ENCODE results near the gene MBTPS1. TPM values are rescaled to one million over a fixed set of nuclear protein-coding genes. Genes with fewer than 3 reads are reported as not detected.

Gene MBTPS1
- total RNA-seq, 5 donors from 2014 or later (not counting 1 experiment from before 2014, with no cell fraction given): 122 to 142 (median 131) TPM

DNA sequence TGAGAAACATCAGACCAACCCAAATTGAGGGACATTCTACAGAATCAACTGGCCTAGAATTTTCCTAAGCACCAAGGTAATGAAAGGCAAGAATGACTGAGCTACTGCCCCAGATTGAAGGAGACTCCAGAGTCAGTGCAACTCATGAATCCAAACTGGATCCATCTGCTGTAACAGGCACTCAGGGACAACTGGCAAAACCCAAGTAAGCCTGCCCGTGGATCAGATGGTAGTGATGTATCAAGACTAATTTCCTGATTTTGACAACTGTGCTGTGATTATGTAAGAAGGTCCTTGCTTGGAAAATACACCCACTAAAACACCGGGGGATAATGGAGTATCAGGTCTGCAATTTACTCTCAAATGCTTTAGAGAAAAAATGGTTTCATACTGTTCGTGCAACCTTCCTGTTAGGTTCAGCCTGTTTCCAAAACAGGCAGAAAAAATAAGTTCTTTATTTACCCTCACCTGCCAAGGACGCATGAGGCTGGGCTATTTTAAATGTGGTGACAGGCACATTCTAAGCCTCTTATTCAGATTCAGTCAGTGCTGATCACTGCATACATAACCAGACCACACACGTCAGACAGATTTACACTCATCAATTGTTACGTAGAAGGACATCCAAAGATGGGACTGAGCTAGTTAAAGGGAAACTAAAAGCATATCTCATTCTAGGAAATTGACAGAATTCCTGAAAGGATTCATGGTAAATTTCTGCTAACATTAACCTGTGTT lies 7.0 kb downstream of the MBTPS1 start:
- H3K36me3 ChIP-seq (ENCODE audit: control insufficient read depth in 2 of 2, extremely low read depth in 1 of 2, insufficient read depth in 1 of 2, low read length in 1 of 2): peaks cover 7 to 37% of the 10 kb centered on the region in 2 donors
- ChIA-PET POLR2A (no interaction called here), CTCF (no interaction called here)
- Mint-ChIP-seq H3K9me3 (no peaks in the 10 kb centered on the region), H3K27me3 (no peaks in the 10 kb centered on the region), H3K4me3 (no peak overlapping the region), H3K27ac (no peak overlapping the region), H3K36me3 (peaks cover 31% of the 10 kb centered on the region), H3K4me1 (peaks cover 61 to 73% (median 67%) of the 10 kb centered on the region in 3 donors)
- WGBS (ENCODE audit: insufficient coverage): 100% methylated on average over 1 of the region's 6 CpGs
- DNase-seq (no peak), ATAC-seq (replicated peaks in 1 of 4) (no peak)
- H3K9me3 ChIP-seq: no peaks in the 10 kb centered on the region
- H3K4me3 ChIP-seq (ENCODE audit: control insufficient read depth in 1 of 2, extremely low read depth in 1 of 2, low read length in 1 of 2): no peak overlapping the region
- no peaks in the 10 kb centered on the region for H3K27me3 ChIP-seq (replicated peaks in 1 of 2; ENCODE audit: control insufficient read depth in 2 of 2, extremely low read depth in 1 of 2, insufficient read depth in 2 of 2, low read length in 1 of 2)
- no peak overlapping the region for H3K27ac ChIP-seq (ENCODE audit: low read length)
- peaks cover 3 to 34% of the 10 kb centered on the region in 2 experiments for H3K4me1 ChIP-seq (ENCODE audit: control insufficient read depth in 1 of 2, extremely low read depth in 1 of 2, insufficient read depth in 2 of 2, low read length in 2 of 2)

DNA sequence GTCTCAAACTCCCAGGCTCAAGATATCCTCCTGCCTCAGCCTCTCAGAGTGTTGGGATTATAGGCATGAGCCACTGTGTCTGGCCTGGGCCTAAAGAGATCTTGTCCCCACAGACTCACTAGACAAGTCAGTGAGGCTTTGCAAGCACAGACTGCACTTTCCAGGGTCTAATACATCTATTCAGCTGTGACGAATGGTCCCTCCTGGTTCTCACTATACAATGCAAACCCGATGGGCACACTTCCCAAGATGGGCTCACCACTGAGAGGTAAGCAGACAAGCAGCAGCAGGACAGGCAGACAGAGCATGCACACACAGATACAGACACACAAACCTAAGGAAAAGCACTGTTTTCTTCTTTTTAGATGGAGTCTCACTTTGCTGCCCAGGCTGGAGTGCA lies 8.8 kb downstream of the MBTPS1 start:
- 94% methylated on average over 2 of the region's 2 CpGs for WGBS (ENCODE audit: insufficient coverage)
- H3K27me3 Mint-ChIP-seq: no peaks in the 10 kb centered on the region
- no peak for ATAC-seq (replicated peaks in 1 of 4)
- H3K4me1 ChIP-seq (ENCODE audit: control insufficient read depth in 1 of 2, extremely low read depth in 1 of 2, insufficient read depth in 2 of 2, low read length in 2 of 2): peaks cover 0 to 26% of the 10 kb centered on the region in 2 experiments
- peaks cover 65 to 78% (median 73%) of the 10 kb centered on the region in 3 donors for H3K4me1 Mint-ChIP-seq
- CTCF ChIA-PET: interaction anchor here in 1 of 2 donors (0.9 kb wide), 1 partner anchor 9 kb away, joined by 3 read pairs; no protein-coding TSS in a partner anchor
- H3K36me3 Mint-ChIP-seq: peaks cover 31% of the 10 kb centered on the region
- POLR2A ChIA-PET: no interaction called here
- H3K4me3 Mint-ChIP-seq: no peak overlapping the region
- no peaks in the 10 kb centered on the region for H3K27me3 ChIP-seq (replicated peaks in 1 of 2; ENCODE audit: control insufficient read depth in 2 of 2, extremely low read depth in 1 of 2, insufficient read depth in 2 of 2, low read length in 1 of 2)
- no peak overlapping the region for H3K27ac Mint-ChIP-seq
- no peak overlapping the region for H3K4me3 ChIP-seq (ENCODE audit: control insufficient read depth in 1 of 2, extremely low read depth in 1 of 2, low read length in 1 of 2)
- H3K9me3 Mint-ChIP-seq: no peaks in the 10 kb centered on the region
- DNase-seq: no peak
- H3K27ac ChIP-seq (ENCODE audit: low read length): no peak overlapping the region
- H3K9me3 ChIP-seq: no peaks in the 10 kb centered on the region
- peaks cover 7 to 35% of the 10 kb centered on the region in 2 donors for H3K36me3 ChIP-seq (ENCODE audit: control insufficient read depth in 2 of 2, extremely low read depth in 1 of 2, insufficient read depth in 1 of 2, low read length in 1 of 2)

- H3K27ac ChIP-seq (ENCODE audit: low read length): no peak overlapping the region
- CTCF ChIA-PET: no interaction called here
- H3K9me3 ChIP-seq: no peaks in the 10 kb centered on the region
- Mint-ChIP-seq H3K9me3 (no peaks in the 10 kb centered on the region), H3K4me3 (no peak overlapping the region), H3K4me1 (peaks cover 66 to 80% (median 77%) of the 10 kb centered on the region in 3 donors), H3K27me3 (no peaks in the 10 kb centered on the region), H3K36me3 (peaks cover 31% of the 10 kb centered on the region), H3K27ac (no peak overlapping the region)
- WGBS (ENCODE audit: insufficient coverage): 94% methylated on average over 5 of the region's 13 CpGs
- no peak for ATAC-seq (replicated peaks in 1 of 4)
- POLR2A ChIA-PET: interaction anchor here in 1 of 2 donors (0.6 to 1.1 kb wide), 2 partner anchors 9 to 41 kb away, joined by 3 to 4 read pairs; no protein-coding TSS in a partner anchor
- peaks cover 7 to 41% of the 10 kb centered on the region in 2 donors for H3K36me3 ChIP-seq (ENCODE audit: control insufficient read depth in 2 of 2, extremely low read depth in 1 of 2, insufficient read depth in 1 of 2, low read length in 1 of 2)
- H3K4me1 ChIP-seq (ENCODE audit: control insufficient read depth in 1 of 2, extremely low read depth in 1 of 2, insufficient read depth in 2 of 2, low read length in 2 of 2): peaks cover 0 to 25% of the 10 kb centered on the region in 2 experiments
- no peak for DNase-seq
- H3K27me3 ChIP-seq (replicated peaks in 1 of 2; ENCODE audit: control insufficient read depth in 2 of 2, extremely low read depth in 1 of 2, insufficient read depth in 2 of 2, low read length in 1 of 2): no peaks in the 10 kb centered on the region
- no peak overlapping the region for H3K4me3 ChIP-seq (ENCODE audit: control insufficient read depth in 1 of 2, extremely low read depth in 1 of 2, low read length in 1 of 2)
Measured at GRCh38 chr16:84105948-84106740, 10.6 kb downstream of the MBTPS1 start.

DNA sequence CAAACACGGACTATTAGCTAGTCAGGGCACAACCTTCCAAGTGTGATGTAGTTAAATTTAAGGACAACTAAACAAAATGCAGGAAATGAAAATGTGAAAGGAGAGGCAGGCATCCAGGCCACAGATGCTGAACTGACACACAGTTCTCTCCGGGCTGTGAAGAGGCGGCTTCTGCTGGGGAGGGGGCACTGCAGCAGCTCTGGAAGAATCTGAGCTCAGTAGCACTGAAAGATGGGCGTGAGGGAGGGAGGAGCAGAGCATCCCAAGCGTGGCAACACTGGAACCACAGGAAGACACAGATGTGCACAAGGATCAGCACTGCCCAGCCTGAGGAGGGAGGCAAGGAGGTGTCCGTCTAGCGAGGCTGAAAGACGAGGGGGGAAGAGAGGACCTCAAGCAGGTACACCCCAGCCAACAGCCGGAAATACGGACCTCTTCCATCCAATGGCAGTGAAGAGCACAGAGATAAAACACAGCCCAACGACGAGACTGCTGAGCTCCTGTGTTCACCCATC lies 11.4 kb downstream of the MBTPS1 start:
- Histone ChIP-seq H3K27ac (ENCODE audit: low read length) (no peak overlapping the region), H3K4me3 (ENCODE audit: control insufficient read depth in 1 of 2, extremely low read depth in 1 of 2, low read length in 1 of 2) (no peak overlapping the region), H3K36me3 (ENCODE audit: control insufficient read depth in 2 of 2, extremely low read depth in 1 of 2, insufficient read depth in 1 of 2, low read length in 1 of 2) (peaks cover 7 to 37% of the 10 kb centered on the region in 2 donors), H3K27me3 (replicated peaks in 1 of 2; ENCODE audit: control insufficient read depth in 2 of 2, extremely low read depth in 1 of 2, insufficient read depth in 2 of 2, low read length in 1 of 2) (no peaks in the 10 kb centered on the region), H3K9me3 (no peaks in the 10 kb centered on the region), H3K4me1 (ENCODE audit: control insufficient read depth in 1 of 2, extremely low read depth in 1 of 2, insufficient read depth in 2 of 2, low read length in 2 of 2) (peaks cover 0 to 18% of the 10 kb centered on the region in 2 experiments)
- Mint-ChIP-seq H3K4me3 (peak overlapping the region in 1 of 3 donors; percentile 9), H3K27me3 (no peaks in the 10 kb centered on the region), H3K36me3 (peaks cover 25% of the 10 kb centered on the region), H3K27ac (no peak overlapping the region), H3K4me1 (peaks cover 58 to 74% (median 71%) of the 10 kb centered on the region in 3 donors), H3K9me3 (no peaks in the 10 kb centered on the region)
- 81% methylated on average over 6 of the region's 12 CpGs for WGBS (ENCODE audit: insufficient coverage)
- POLR2A ChIA-PET: interaction anchor here in 1 of 2 donors (1.1 kb wide), 1 partner anchor 9 kb away, joined by 3 read pairs; no protein-coding TSS in a partner anchor
- CTCF ChIA-PET: interaction anchor here in 1 of 2 donors (0.7 kb wide), 1 partner anchor 408 kb away, joined by 3 read pairs; no protein-coding TSS in a partner anchor
- no peak for DNase-seq
- no peak for ATAC-seq (replicated peaks in 1 of 4)

- no peaks in the 10 kb centered on the region for H3K27me3 ChIP-seq (replicated peaks in 1 of 2; ENCODE audit: control insufficient read depth in 2 of 2, extremely low read depth in 1 of 2, insufficient read depth in 2 of 2, low read length in 1 of 2)
- H3K36me3 Mint-ChIP-seq: peaks cover 23% of the 10 kb centered on the region
- peaks cover 7 to 34% of the 10 kb centered on the region in 2 donors for H3K36me3 ChIP-seq (ENCODE audit: control insufficient read depth in 2 of 2, extremely low read depth in 1 of 2, insufficient read depth in 1 of 2, low read length in 1 of 2)
- H3K27ac ChIP-seq (ENCODE audit: low read length): no peak overlapping the region
- ATAC-seq (replicated peaks in 1 of 4) (no peak), DNase-seq (no peak)
- ChIA-PET CTCF (interaction anchor here in 1 of 2 donors (0.6 kb wide), 1 partner anchor 40 kb away, joined by 11 read pairs; no protein-coding TSS in a partner anchor), POLR2A (no interaction called here)
- 94% methylated on average over 3 of the region's 3 CpGs for WGBS (ENCODE audit: insufficient coverage)
- H3K4me1 ChIP-seq (ENCODE audit: control insufficient read depth in 1 of 2, extremely low read depth in 1 of 2, insufficient read depth in 2 of 2, low read length in 2 of 2): peaks cover 0 to 20% of the 10 kb centered on the region in 2 experiments
- H3K4me3 Mint-ChIP-seq: no peak overlapping the region
- H3K9me3 Mint-ChIP-seq: no peaks in the 10 kb centered on the region
- no peak overlapping the region for H3K4me3 ChIP-seq (ENCODE audit: control insufficient read depth in 1 of 2, extremely low read depth in 1 of 2, low read length in 1 of 2)
- H3K27me3 Mint-ChIP-seq: no peaks in the 10 kb centered on the region
- peaks cover 55 to 70% (median 67%) of the 10 kb centered on the region in 3 donors for H3K4me1 Mint-ChIP-seq
- no peak overlapping the region for H3K27ac Mint-ChIP-seq
- H3K9me3 ChIP-seq: no peaks in the 10 kb centered on the region
Measured at GRCh38 chr16:84104231-84104630, 12.5 kb downstream of the MBTPS1 start.

DNA sequence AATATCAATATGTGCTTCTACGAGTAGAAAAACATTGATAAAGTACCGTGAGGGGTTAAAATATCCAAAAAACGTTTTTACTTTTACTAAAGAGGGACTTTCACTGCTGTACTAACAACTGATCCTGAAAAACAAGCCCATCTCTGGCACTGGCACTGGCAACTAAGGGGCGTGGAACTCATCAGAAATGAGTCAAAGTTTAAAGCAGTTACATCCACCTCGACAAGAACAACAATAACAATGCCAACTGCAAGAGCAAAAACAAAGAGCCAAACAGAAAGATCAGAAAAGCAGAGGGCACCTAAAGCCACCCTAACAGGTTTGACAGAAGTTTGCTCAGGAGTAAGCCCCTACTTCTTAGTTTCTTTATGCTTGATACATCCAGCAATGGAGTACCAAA lies 13.1 kb downstream of the MBTPS1 start:
- H3K4me3 Mint-ChIP-seq: no peak overlapping the region
- no peak for ATAC-seq (replicated peaks in 1 of 4)
- H3K4me3 ChIP-seq (ENCODE audit: control insufficient read depth in 1 of 2, extremely low read depth in 1 of 2, low read length in 1 of 2): no peak overlapping the region
- no peaks in the 10 kb centered on the region for H3K27me3 ChIP-seq (replicated peaks in 1 of 2; ENCODE audit: control insufficient read depth in 2 of 2, extremely low read depth in 1 of 2, insufficient read depth in 2 of 2, low read length in 1 of 2)
- peaks cover 24% of the 10 kb centered on the region for H3K36me3 Mint-ChIP-seq
- ChIA-PET POLR2A (no interaction called here), CTCF (interaction anchor here (0.6 to 0.7 kb wide), 2 partner anchors 14 to 40 kb away, joined by 3 to 11 read pairs; no protein-coding TSS in a partner anchor)
- 80% methylated on average over 2 of the region's 5 CpGs for WGBS (ENCODE audit: insufficient coverage)
- H3K4me1 ChIP-seq (ENCODE audit: control insufficient read depth in 1 of 2, extremely low read depth in 1 of 2, insufficient read depth in 2 of 2, low read length in 2 of 2): peaks cover 0 to 20% of the 10 kb centered on the region in 2 experiments
- H3K4me1 Mint-ChIP-seq: peaks cover 50 to 65% (median 65%) of the 10 kb centered on the region in 3 donors
- no peaks in the 10 kb centered on the region for H3K9me3 Mint-ChIP-seq
- DNase-seq: no peak
- peaks cover 7 to 36% of the 10 kb centered on the region in 2 donors for H3K36me3 ChIP-seq (ENCODE audit: control insufficient read depth in 2 of 2, extremely low read depth in 1 of 2, insufficient read depth in 1 of 2, low read length in 1 of 2)
- H3K27ac Mint-ChIP-seq: no peak overlapping the region
- no peak overlapping the region for H3K27ac ChIP-seq (ENCODE audit: low read length)
- no peaks in the 10 kb centered on the region for H3K9me3 ChIP-seq
- H3K27me3 Mint-ChIP-seq: no peaks in the 10 kb centered on the region

Measured in T-cell (primary cell).